A549 (cell line): ENCODE results near the gene KRTAP12-2. TPM values are rescaled to one million over a fixed set of nuclear protein-coding genes. Genes with fewer than 3 reads are reported as not detected.

Experiments used
- ATAC-seq, 2 experiments: fragments of 200-7000 bp in 1 of 2; fragments of >200 bp in 1 of 2; cut with Nextera tagmentation in 1 of 2; cut with Tn5 transposase in 1 of 2; 3 replicates each; pipeline versions ENCODE4 v1.8.0 to v1.9.1; 2018 to 2020; ENCODE audit warnings: mild to moderate bottlenecking in 1 of 2, moderate library complexity in 1 of 2
- CTCF ChIA-PET: fragments of 300-600 bp; sonication (Branson Sonifier 250); formaldehyde crosslinking; extraction: SDS; loops from one replicate; lab custom pipeline; 2021; ENCODE audit warnings: antibody characterized with exemption, inconsistent platforms; lab: Yijun Ruan, JAX
- POLR2A ChIA-PET: fragments of 350-600 bp; formaldehyde crosslinking; extraction: SDS; loops from one replicate; lab custom pipeline; 2021; ENCODE audit warnings: antibody characterized with exemption, inconsistent platforms; lab: Yijun Ruan, JAX
- DNase-seq, 2 experiments: peaks; one replicate each; pipeline versions ENCODE4 v3.0.0 to v3.0.0-alpha.2; 2011 to 2016; ENCODE audit warnings: low read depth in 1 of 2, low spot score in 1 of 2
- FAIRE-seq: peaks from 2 replicates; lab custom pipeline; 2011; peaks lifted over from hg19 to GRCh38; lab: Jason Lieb, UNC
- H3K27ac ChIP-seq, 2 experiments: fragments of >200 bp; sonication (Bioruptor Twin); formaldehyde crosslinking; 3 replicates each; pipeline ENCODE4 v1.5.1; 2016 to 2017
- H3K4me1 ChIP-seq: fragments of >200 bp; sonication (Bioruptor Twin); formaldehyde crosslinking; 3 replicates; pipeline ENCODE4 v1.6.1; 2016
- H3K4me2 ChIP-seq: fragments of >200 bp; sonication (Bioruptor Twin); formaldehyde crosslinking; 3 replicates; pipeline ENCODE4 v1.6.1; 2016
- H3K4me3 ChIP-seq: fragments of >200 bp; sonication (Bioruptor Twin); formaldehyde crosslinking; 3 replicates; pipeline ENCODE4 v1.5.1; 2016
- H3K9me3 ChIP-seq: fragments of >200 bp; sonication (Bioruptor Twin); formaldehyde crosslinking; 3 replicates; pipeline ENCODE4 v1.6.1; 2016
- ATOH8 ChIP-seq: fragments of 250-450 bp; sonication (Bioruptor Pico); IDR thresholded peaks from 2 replicates; pipeline ENCODE4 v1.5.0; 2020; ENCODE audit warnings: low read depth, mild to moderate bottlenecking, moderate library complexity
- CBX2 ChIP-seq: fragments of 200-600 bp; sonication (generic); IDR thresholded peaks from 2 replicates; pipeline ENCODE4 v1.6.1; 2016; ENCODE audit warnings: low read depth, mild to moderate bottlenecking, borderline replicate concordance
- CHD2 ChIP-seq: fragments of 150-350 bp; IDR thresholded peaks from 2 replicates; pipeline ENCODE4 v1.6.1; 2014; ENCODE audit warnings: low read length; ENCODE audit not compliant: partially characterized antibody
- CTCF ChIP-seq: fragments of >200 bp; sonication (Bioruptor Twin); formaldehyde crosslinking; IDR thresholded peaks from 3 replicates; pipeline ENCODE4 v1.5.1; 2016
- FOSL2 ChIP-seq, 2 experiments: fragments of 450-650 bp in 1 of 2; fragments of >200 bp in 1 of 2; sonication (Bioruptor Twin) in 1 of 2; formaldehyde crosslinking; IDR thresholded peaks; 2 replicates each; pipeline versions ENCODE4 v1.5.0 to v1.6.1; 2016 to 2020; ENCODE audit warnings: mild to moderate bottlenecking in 1 of 2, moderate library complexity in 1 of 2
- GATA3 ChIP-seq: IDR thresholded peaks from 2 replicates; pipeline ENCODE4 v1.6.1; 2012; ENCODE audit warnings: borderline replicate concordance
- HDAC2 ChIP-seq: fragments of 200-600 bp; sonication (generic); IDR thresholded peaks from 2 replicates; pipeline ENCODE4 v1.6.1; 2016
- HOXB13 ChIP-seq: fragments of 250-450 bp; sonication (Bioruptor Pico); IDR thresholded peaks from 2 replicates; pipeline ENCODE4 v1.5.0; 2020; ENCODE audit warnings: low read depth, mild to moderate bottlenecking, moderate library complexity
- MYC ChIP-seq: IDR thresholded peaks from 2 replicates; pipeline ENCODE4 v1.6.1; 2012; ENCODE audit warnings: mild to moderate bottlenecking, inconsistent platforms, low read length, improper control_type of control experiment, borderline replicate concordance
- NPAS2 ChIP-seq: fragments of 250-450 bp; sonication (Bioruptor Pico); IDR thresholded peaks from 2 replicates; pipeline ENCODE4 v1.8.0; 2022; ENCODE audit warnings: mild to moderate bottlenecking, moderate library complexity, borderline replicate concordance
- NR3C1 ChIP-seq: fragments of >200 bp; sonication (Bioruptor Twin); formaldehyde crosslinking; IDR thresholded peaks from 3 replicates; pipeline ENCODE4 v1.6.1; 2017
- PBX3 ChIP-seq: IDR thresholded peaks from 2 replicates; pipeline ENCODE4 v1.6.1; 2012
- PHF8 ChIP-seq: fragments of 200-600 bp; sonication (generic); IDR thresholded peaks from 2 replicates; pipeline ENCODE4 v1.6.1; 2016; ENCODE audit warnings: low read depth, mild to moderate bottlenecking, antibody characterized with exemption, moderate library complexity, borderline replicate concordance
- POLR2A ChIP-seq: IDR thresholded peaks from 2 replicates; pipeline ENCODE4 v1.6.1; 2012; ENCODE audit warnings: mild to moderate bottlenecking, low read length
- RARB ChIP-seq: fragments of 250-450 bp; sonication (Bioruptor Pico); IDR thresholded peaks from 2 replicates; pipeline ENCODE4 v1.8.0; 2021; ENCODE audit warnings: mild to moderate bottlenecking, moderate library complexity
- REST ChIP-seq: fragments of 200-600 bp; sonication (generic); IDR thresholded peaks from 2 replicates; pipeline ENCODE4 v1.6.1; 2016; ENCODE audit warnings: antibody characterized with exemption, mild to moderate bottlenecking, moderate library complexity
- RFX5 ChIP-seq: fragments of 450-650 bp; IDR thresholded peaks from 2 replicates; pipeline ENCODE4 v1.7.1; 2014; ENCODE audit warnings: antibody characterized with exemption, mild to moderate bottlenecking, moderate library complexity
- USF2 ChIP-seq: fragments of 450-650 bp; IDR thresholded peaks from 2 replicates; pipeline ENCODE4 v1.6.1; 2014; ENCODE audit warnings: antibody characterized with exemption
- ZFP36 ChIP-seq: fragments of 450-650 bp; IDR thresholded peaks from 2 replicates; pipeline ENCODE4 v1.6.1; 2014; ENCODE audit warnings: borderline replicate concordance; ENCODE audit not compliant: partially characterized antibody
- WGBS: methylation state at CpG from one replicate; pipeline ENCODE4 v1.1.6; 2017; ENCODE audit errors: missing lambda C conversion rate; 5-methylcytosine and 5-hydroxymethylcytosine counted together
- polyA plus RNA-seq, 4 experiments: library from polyadenylated mRNA; depleted of rRNA in 3 of 4; stranded (reverse); fragments of >200 nt; fragmentation: RNase III in 1 of 4; extraction: RNeasy Plus Mini Kit Qiagen cat#74134 plus additional on column Dnase treatment in 1 of 4; gene quantifications; 2 replicates in 3 of 4; 3 replicates in 1 of 4; pipeline ENCODE4 v1.2.3, GENCODE V29; 2011 to 2017
- TF ChIP-seq, protein P1 (sequence below): IDR thresholded peaks from 2 replicates; pipeline ENCODE4 v1.6.1; 2012; ENCODE audit warnings: low read depth, borderline replicate concordance

KRTAP12-2 gene
- polyA plus RNA-seq, 2 of the 4 experiments (the other 2 are of a cell fraction): not detected

DNA sequence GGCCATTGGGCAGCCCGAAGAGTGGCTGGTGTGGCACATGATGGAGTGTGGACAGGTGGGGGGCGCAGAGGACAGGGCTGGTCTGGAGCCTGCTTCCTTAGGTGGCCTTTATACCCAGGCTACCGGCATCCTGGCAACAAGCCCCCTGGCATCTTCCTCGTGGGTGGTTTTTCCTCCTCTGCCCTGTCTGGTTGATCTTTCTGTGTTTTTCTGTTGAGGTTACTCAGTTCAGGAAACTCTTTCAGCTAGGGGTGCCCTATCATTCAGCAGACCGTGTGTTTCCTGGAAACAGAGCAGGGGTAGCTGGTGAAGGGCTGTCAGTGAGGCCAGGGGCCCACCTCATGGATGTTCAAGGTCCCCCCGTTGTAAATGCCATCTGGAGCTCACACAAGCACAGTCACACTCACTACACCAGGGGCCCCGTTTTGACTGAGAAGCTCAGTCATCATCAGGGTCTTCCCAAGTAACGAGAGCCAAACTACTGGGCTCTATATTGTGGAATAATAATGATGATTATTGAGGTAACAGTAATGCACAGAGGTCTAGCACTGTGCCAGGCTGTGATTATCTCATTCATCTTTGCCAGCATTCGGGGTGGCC, 12.1 kb downstream of the KRTAP12-2 start, which contains the start of gene KRTAP12-4:
Gene KRTAP12-4 (minus strand): TSS at position 84 of the 600 bp plus-strand sequence. CDS start 45 bp downstream, at position 39.
- no peaks in the 10 kb centered on the region for H3K4me1 ChIP-seq
- TF ChIP-seq NPAS2 (CRISPR knock-in tag) (no peak), HDAC2 (no peak)
- ChIA-PET CTCF (no interaction called here), POLR2A (no interaction called here)
- ATAC-seq (no peak), DNase-seq (no peak), FAIRE-seq (no peak)
- no peak within 1 kb of the TSS for H3K4me2 ChIP-seq
- no peak within 1 kb of the TSS for H3K4me3 ChIP-seq
- H3K9me3 ChIP-seq: no peaks in the 10 kb centered on the region
- WGBS: 12% methylated on average over 6 of the region's 9 CpGs
- H3K27ac ChIP-seq: no peak within 1 kb of the TSS

DNA sequence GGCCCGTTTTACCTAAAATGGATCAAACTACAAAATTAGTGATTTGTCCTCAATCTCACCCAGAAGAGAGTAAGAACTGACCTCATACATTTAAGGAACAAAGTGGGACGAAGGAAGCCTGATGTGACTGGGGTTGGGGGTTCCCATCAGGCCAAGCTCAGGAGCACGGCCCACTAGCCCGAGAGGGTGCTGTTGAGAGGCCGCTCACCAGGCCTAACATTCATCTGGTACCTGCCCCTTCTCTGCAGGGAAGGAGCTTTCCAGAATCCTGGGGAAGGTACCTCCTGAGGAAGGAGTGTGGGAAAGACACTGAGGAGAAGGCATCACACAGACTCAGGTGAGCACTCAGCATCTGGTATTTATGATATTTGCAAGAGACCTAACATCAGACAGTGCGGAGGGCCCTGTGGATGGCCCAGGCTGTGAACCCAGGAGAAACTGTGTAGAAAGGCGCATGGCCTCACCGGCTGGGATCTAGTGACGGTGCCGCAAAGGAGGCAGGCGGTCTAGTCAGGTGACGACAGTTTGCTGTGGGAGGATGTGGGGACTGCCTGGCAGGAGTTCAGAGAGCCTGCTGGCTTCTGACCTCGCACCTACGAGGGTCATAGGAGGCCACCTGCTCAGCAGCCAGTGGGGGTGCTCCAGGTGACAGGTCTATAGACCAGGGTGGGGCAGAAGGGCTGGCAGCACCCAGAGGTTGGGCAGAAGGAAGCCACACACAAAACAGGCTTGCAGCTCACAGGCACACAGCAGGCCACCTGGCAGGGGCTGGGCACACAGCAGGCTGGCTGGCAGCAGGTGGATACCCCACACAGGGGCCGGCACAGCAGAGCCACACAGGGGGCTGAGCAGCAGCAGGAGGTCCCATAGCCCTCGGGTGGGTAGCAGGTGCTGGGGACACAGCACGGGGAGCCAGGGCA, 12.8 kb downstream of the KRTAP12-2 start:
- no peak for TF ChIP-seq HOXB13 (CRISPR knock-in tag)
- TF ChIP-seq, protein P1, sequence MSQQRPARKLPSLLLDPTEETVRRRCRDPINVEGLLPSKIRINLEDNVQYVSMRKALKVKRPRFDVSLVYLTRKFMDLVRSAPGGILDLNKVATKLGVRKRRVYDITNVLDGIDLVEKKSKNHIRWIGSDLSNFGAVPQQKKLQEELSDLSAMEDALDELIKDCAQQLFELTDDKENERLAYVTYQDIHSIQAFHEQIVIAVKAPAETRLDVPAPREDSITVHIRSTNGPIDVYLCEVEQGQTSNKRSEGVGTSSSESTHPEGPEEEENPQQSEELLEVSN: no peak
- no peak for TF ChIP-seq ATOH8
- no peak for TF ChIP-seq USF2
- no peak for TF ChIP-seq REST
- no peak for TF ChIP-seq PHF8
- no peak for TF ChIP-seq CTCF
- TF ChIP-seq RFX5: no peak
- TF ChIP-seq HDAC2: no peak
- TF ChIP-seq ZFP36: no peak
- no peak for TF ChIP-seq CBX2
- TF ChIP-seq PBX3: no peak
- TF ChIP-seq FOSL2 (IDR thresholded peaks at IDR 0.05): no peak
- no peak for TF ChIP-seq FOSL2 (CRISPR knock-in tag; IDR thresholded peaks at IDR 0.05)
- TF ChIP-seq POLR2A: no peak
- TF ChIP-seq GATA3: no peak
- TF ChIP-seq NR3C1: no peak
- TF ChIP-seq CHD2: no peak
- no peak for TF ChIP-seq MYC
- no peak for TF ChIP-seq RARB (CRISPR knock-in tag)
- DNase-seq (no peak), ATAC-seq (no peak), FAIRE-seq (no peak)
- ChIA-PET CTCF (no interaction called here), POLR2A (no interaction called here)
- H3K27ac ChIP-seq: no peak overlapping the region
- no peaks in the 10 kb centered on the region for H3K9me3 ChIP-seq
- no peak overlapping the region for H3K4me2 ChIP-seq
- H3K4me1 ChIP-seq: no peaks in the 10 kb centered on the region
- no peak overlapping the region for H3K4me3 ChIP-seq
- 64% methylated on average over 12 of the region's 17 CpGs for WGBS
